DOHH2 (cell line): ENCODE measurements around the gene TUBB2A.

Source experiments
- EZH2phosphoT487 ChIP-seq: fragments of 200-600 bp; sonication (generic); IDR thresholded peaks from 2 replicates; pipeline ENCODE4 v1.6.1; 2017; ENCODE audit warnings: borderline replicate concordance, mild to moderate bottlenecking, antibody characterized with exemption, low read length, moderate library complexity, mixed read lengths
- TF ChIP-seq, protein P1 (sequence below): fragments of 200-600 bp; sonication (generic); IDR thresholded peaks from one replicate; pipeline ENCODE4 v1.5.1; 2014; ENCODE audit warnings: antibody characterized with exemption, mild to moderate bottlenecking, low read depth, low read length; ENCODE audit not compliant: poor library complexity, severe bottlenecking

DNA sequence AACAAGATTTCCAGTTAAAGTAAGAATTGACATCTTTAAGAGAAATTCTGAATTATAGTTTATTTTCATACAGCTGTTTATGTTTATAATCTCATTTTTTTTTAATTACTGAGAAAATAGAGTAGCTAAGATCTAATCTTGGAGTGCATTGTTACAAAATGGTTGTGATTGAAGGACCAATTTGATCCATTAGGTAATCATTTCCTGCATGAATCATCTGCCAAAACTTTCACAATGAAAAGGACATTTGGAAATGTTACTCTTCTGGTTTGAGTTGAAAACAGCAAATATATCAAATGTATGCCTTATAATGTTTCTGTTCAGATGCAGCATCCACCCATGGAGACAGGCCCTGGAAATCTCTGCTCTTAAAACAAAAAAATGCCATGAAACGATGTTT is 19.0 kb downstream of the TUBB2A start:
- TF ChIP-seq EZH2phosphoT487: no peak
- TF ChIP-seq, protein P1, sequence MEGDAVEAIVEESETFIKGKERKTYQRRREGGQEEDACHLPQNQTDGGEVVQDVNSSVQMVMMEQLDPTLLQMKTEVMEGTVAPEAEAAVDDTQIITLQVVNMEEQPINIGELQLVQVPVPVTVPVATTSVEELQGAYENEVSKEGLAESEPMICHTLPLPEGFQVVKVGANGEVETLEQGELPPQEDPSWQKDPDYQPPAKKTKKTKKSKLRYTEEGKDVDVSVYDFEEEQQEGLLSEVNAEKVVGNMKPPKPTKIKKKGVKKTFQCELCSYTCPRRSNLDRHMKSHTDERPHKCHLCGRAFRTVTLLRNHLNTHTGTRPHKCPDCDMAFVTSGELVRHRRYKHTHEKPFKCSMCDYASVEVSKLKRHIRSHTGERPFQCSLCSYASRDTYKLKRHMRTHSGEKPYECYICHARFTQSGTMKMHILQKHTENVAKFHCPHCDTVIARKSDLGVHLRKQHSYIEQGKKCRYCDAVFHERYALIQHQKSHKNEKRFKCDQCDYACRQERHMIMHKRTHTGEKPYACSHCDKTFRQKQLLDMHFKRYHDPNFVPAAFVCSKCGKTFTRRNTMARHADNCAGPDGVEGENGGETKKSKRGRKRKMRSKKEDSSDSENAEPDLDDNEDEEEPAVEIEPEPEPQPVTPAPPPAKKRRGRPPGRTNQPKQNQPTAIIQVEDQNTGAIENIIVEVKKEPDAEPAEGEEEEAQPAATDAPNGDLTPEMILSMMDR: no peak
